ENCODE measurements around the gene PLEKHG2.
A peak's percentile ranks its signal among the peaks of the same experiment; 100 is the strongest.

DNA sequence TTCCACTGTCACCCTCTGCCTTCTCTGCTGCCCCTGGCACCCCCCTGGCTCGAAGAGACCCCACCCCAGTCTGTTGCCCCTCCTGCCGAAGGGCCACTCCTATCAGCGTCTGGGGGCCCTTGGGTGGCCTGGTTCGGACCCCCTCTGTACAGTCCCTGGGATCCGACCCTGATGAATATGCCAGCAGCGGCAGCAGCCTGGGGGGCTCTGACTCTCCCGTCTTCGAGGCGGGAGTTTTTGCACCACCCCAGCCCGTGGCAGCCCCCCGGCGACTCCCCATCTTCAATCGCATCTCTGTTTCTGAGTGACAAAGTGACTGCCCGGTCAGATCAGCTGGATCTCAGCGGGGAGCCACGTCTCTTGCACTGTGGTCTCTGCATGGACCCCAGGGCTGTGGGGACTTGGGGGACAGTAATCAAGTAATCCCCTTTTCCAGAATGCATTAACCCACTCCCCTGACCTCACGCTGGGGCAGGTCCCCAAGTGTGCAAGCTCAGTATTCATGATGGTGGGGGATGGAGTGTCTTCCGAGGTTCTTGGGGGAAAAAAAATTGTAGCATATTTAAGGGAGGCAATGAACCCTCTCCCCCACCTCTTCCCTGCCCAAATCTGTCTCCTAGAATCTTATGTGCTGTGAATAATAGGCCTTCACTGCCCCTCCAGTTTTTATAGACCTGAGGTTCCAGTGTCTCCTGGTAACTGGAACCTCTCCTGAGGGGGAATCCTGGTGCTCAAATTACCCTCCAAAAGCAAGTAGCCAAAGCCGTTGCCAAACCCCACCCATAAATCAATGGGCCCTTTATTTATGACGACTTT is 3.9 kb upstream of the PLEKHG2 start:
- TF ChIP-seq BCL6 (CRISPR knock-in tag; IDR thresholded peaks at IDR 0.05) (no peak), POLR2A (conservative IDR thresholded peaks at IDR 0.05) (peak; percentile 46), TEAD1 (CRISPR knock-in tag; IDR thresholded peaks at IDR 0.05) (no peak), ATF1 (CRISPR knock-in tag; IDR thresholded peaks at IDR 0.05) (no peak), ATF1 (tag; IDR thresholded peaks at IDR 0.05) (no peak)
- TF ChIP-seq, protein P1, sequence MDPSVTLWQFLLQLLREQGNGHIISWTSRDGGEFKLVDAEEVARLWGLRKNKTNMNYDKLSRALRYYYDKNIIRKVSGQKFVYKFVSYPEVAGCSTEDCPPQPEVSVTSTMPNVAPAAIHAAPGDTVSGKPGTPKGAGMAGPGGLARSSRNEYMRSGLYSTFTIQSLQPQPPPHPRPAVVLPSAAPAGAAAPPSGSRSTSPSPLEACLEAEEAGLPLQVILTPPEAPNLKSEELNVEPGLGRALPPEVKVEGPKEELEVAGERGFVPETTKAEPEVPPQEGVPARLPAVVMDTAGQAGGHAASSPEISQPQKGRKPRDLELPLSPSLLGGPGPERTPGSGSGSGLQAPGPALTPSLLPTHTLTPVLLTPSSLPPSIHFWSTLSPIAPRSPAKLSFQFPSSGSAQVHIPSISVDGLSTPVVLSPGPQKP (CRISPR knock-in tag; IDR thresholded peaks at IDR 0.05), result no peak
